Kidney epithelial cell (primary cell): Measurements from ENCODE around the gene MALRD1. TPM values are rescaled to one million over a fixed set of nuclear protein-coding genes. Genes with fewer than 3 reads are reported as not detected.

Experiments
- DNase-seq: peaks from one replicate; pipeline ENCODE4 v3.0.0-alpha.2; 2010; ENCODE audit warnings: low read depth
- H3K27me3 ChIP-seq: 2 replicates; pipeline ENCODE4 v1.6.0; 2011; ENCODE audit warnings: low read length; ENCODE audit not compliant: control insufficient read depth, insufficient read depth
- H3K36me3 ChIP-seq: 2 replicates; pipeline ENCODE4 v1.5.1; 2011; ENCODE audit warnings: low read length; ENCODE audit not compliant: control insufficient read depth, insufficient read depth
- H3K4me3 ChIP-seq: 2 replicates; pipeline ENCODE4 v1.5.1; 2011; ENCODE audit warnings: low read depth, mild to moderate bottlenecking, control low read depth, low read length
- total RNA-seq: library from RNA; depleted of rRNA; stranded (reverse); fragments of >200 nt; gene quantifications from 2 replicates; pipeline ENCODE4 v1.2.3, GENCODE V29; 2015
- TF ChIP-seq, protein P1 (sequence below): IDR thresholded peaks from 2 replicates; pipeline ENCODE4 v1.5.1; 2011; ENCODE audit warnings: mild to moderate bottlenecking, moderate library complexity, low read length, control low read depth, inconsistent platforms; ENCODE audit not compliant: insufficient read depth, poor library complexity, severe bottlenecking

Gene MALRD1
- total RNA-seq, 1 donor from 2014 or later = 0.08 TPM

DNA sequence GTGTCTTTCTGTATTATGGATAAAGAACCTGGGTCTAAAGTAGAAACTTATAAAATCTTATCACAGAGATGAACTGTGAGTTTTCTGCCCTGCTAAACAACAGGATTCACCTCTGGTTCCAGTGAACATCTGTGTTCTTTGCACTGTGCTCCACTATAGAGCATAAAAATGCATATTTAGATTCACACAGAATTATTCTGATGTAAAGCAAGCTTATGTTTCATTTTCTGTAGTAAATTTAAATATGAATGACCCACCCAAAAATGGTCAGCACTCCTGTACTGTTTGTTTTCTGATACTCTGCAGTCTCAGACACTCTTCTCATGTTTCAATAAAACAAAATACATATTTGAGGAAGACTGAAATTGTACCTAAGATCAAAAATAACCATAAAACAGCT, 563.2 kb downstream of the MALRD1 start:
- Histone ChIP-seq H3K36me3 (no peaks in the 10 kb centered on the region), H3K27me3 (no peaks in the 10 kb centered on the region), H3K4me3 (no peak overlapping the region)
- TF ChIP-seq, protein P1, sequence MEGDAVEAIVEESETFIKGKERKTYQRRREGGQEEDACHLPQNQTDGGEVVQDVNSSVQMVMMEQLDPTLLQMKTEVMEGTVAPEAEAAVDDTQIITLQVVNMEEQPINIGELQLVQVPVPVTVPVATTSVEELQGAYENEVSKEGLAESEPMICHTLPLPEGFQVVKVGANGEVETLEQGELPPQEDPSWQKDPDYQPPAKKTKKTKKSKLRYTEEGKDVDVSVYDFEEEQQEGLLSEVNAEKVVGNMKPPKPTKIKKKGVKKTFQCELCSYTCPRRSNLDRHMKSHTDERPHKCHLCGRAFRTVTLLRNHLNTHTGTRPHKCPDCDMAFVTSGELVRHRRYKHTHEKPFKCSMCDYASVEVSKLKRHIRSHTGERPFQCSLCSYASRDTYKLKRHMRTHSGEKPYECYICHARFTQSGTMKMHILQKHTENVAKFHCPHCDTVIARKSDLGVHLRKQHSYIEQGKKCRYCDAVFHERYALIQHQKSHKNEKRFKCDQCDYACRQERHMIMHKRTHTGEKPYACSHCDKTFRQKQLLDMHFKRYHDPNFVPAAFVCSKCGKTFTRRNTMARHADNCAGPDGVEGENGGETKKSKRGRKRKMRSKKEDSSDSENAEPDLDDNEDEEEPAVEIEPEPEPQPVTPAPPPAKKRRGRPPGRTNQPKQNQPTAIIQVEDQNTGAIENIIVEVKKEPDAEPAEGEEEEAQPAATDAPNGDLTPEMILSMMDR = no peak
- DNase-seq = no peak

DNA sequence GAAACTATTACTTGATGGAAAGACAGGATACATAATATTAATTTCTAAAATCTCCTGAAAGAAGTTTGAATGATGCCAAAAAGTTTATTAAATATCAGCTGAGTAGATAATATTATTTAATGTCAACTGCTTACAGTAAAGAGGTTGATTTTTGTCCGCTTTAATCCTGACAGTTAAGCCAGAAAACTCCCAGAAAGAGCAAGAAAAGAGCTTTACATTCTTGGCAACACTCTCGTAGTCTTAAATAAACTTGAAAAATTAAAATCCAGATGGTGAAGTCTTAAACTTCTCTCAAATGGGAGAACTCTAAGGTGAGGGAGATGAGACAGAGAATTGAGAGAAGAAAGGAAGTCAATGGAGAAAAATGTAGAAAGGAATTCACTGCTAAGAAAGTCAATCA, 568.4 kb downstream of the MALRD1 start:
- DNase-seq = no peak
- TF ChIP-seq, protein P1 = no peak
- Histone ChIP-seq H3K27me3 (no peaks in the 10 kb centered on the region), H3K36me3 (no peaks in the 10 kb centered on the region), H3K4me3 (no peak overlapping the region)

DNA sequence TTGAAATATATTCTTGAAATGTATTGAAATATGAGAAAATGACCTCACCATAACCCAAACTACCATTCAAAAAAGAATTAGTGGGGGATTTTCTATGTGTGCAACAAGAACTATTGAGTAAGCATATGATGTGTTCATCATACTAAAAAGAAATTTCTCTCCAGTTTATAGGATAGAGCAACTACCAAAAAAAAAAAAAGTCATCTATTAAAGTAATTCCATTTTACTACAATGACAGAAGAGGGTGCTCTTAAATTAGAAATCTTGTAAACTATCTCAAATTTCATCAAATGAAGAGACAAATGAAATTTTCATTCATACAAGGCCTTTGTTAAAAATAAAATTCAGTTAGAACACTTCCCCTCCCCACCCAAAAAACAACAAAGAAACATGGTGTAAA, 572.2 kb downstream of the MALRD1 start:
- Histone ChIP-seq H3K4me3 (no peak overlapping the region), H3K36me3 (no peaks in the 10 kb centered on the region), H3K27me3 (no peaks in the 10 kb centered on the region)
- DNase-seq = no peak
- TF ChIP-seq, protein P1 = no peak

DNA sequence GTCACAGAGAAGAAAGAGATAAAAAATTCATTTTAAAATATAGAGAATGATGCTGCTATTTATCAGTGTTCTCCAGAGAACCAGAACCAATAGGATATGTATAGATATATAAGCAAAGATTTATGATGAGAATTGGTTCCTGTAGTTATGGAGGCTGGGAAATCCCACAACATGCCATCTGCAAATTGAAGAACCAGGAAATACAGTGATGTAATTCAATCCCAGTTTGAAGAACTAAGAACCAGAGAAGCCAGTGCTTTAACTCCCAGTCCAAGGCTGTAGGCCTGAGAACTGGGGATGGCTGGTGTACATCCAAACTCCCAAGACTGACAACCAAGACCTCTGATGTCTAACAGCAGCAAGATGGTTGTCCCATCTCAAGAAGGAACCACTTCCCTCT, 574.7 kb downstream of the MALRD1 start:
- no peak for DNase-seq
- no peaks in the 10 kb centered on the region for H3K36me3 ChIP-seq
- H3K4me3 ChIP-seq = no peak overlapping the region
- TF ChIP-seq, protein P1 = no peak
- no peaks in the 10 kb centered on the region for H3K27me3 ChIP-seq

DNA sequence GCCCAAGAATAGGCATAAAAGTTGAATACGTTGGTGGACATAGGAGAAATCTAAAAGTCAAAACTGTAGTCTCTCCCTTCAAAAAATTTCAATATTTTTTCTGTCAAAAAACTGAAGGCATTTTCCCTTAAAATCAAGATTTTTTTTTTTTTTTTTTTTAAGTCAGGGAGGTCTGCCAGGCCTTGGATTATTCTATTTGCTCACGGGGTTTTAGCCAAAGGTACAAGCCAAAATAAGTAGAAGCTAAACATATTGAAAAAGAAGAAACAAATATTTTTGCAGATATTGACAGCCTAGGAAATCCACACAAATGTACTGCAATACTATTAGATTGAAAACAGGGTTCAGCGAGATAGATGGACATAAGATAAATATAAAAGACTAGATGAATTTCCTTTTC, 577.6 kb downstream of the MALRD1 start:
- no peaks in the 10 kb centered on the region for H3K27me3 ChIP-seq
- no peak for DNase-seq
- H3K4me3 ChIP-seq = no peak overlapping the region
- H3K36me3 ChIP-seq = no peaks in the 10 kb centered on the region
- TF ChIP-seq, protein P1 = no peak

DNA sequence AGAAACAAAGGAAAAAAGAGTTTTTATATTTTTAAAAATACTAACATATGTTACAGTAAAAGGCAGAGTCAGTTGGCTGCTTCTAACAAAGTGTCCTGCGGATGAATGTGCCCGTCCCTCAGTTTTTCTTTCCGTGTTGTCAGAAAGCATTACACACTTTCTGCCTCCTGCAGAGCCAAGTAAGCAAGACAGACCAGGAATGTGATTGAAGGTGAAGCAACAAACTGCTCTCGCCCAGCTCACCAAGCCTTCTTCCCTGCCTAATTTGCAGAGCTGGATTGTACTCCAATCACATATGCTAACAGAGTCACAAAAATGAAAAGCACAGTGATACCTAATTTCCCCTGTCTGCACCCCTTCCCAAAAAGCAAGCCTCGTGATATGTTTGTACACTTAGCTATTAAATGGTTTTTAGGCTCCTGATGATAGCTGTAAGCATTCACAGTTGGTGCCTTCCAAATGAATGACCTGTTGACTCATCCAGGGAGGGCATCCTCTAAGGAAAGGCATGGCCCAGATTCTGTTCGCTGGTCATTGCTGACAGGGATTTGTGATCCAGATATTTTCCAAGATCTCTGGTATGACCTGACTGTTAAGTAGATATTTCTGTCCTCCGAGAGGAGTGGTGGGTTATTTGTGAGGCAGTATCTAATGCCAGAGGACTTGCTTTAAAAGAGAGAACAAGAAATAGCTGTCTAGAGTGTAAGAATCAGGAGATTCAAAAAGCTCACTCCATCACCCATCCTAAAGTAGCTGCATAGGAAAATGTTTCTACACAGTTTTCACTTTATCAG, 580.4 kb downstream of the MALRD1 start:
- Histone ChIP-seq H3K36me3 (no peaks in the 10 kb centered on the region), H3K4me3 (no peak overlapping the region), H3K27me3 (no peaks in the 10 kb centered on the region)
- TF ChIP-seq, protein P1 = no peak
- DNase-seq = no peak
